ENCODE results near the gene YKT6. TPM values are rescaled to one million over a fixed set of nuclear protein-coding genes. Genes with fewer than 3 reads are reported as not detected.

Gene YKT6
- total and polyA plus RNA-seq, 2 donors (not counting 1 experiment from before 2014, with no cell fraction given): 36.5 to 62.3 TPM

GRCh38 chr7:44249639-44250234, 49.0 kb downstream of the YKT6 start:
- Mint-ChIP-seq H3K4me1 (no peaks in the 10 kb centered on the region), H3K27ac (no peak overlapping the region), H3K27me3 (no peaks in the 10 kb centered on the region), H3K4me3 (no peak overlapping the region), H3K9me3 (ENCODE audit: insufficient read depth) (no peaks in the 10 kb centered on the region)
- H4K20me1 ChIP-seq (ENCODE audit: control insufficient read depth, insufficient read depth, low read length, poor library complexity, severe bottlenecking): no peaks in the 10 kb centered on the region
- ChIA-PET POLR2A (no interaction called here), CTCF (no interaction called here)
- H3K4me2 ChIP-seq (replicated peaks; ENCODE audit: low read depth, low read length, poor library complexity, severe bottlenecking): no peak overlapping the region
- no peaks in the 10 kb centered on the region for H3K79me2 ChIP-seq (ENCODE audit: control insufficient read depth, insufficient read depth, low read length)
- no peak overlapping the region for H3K9ac ChIP-seq (ENCODE audit: low read length)
- H3K4me1 ChIP-seq (ENCODE audit: control insufficient read depth in 2 of 2, insufficient read depth in 2 of 2, low read length in 2 of 2): no peaks in the 10 kb centered on the region
- intact Hi-C loops (cut with micrococcal nuclease): no loop called here
- H3K27ac ChIP-seq (ENCODE audit: low read length in 2 of 2): no peak overlapping the region
- no peak for TF ChIP-seq EZH2 (IDR thresholded peaks at IDR 0.05; ENCODE audit: borderline replicate concordance, insufficient read depth, low read depth, low read length, poor library complexity, severe bottlenecking)
- TF ChIP-seq CTCF (IDR thresholded peaks at IDR 0.05): no peak
- DNase-seq: no peak
- H3K4me3 ChIP-seq (ENCODE audit: control extremely low read depth in 1 of 5, extremely low read depth in 1 of 5, insufficient read depth in 1 of 5, low read depth in 2 of 5, low read length in 4 of 5): no peak overlapping the region
- WGBS (ENCODE audit: insufficient coverage): 92% methylated on average over 15 of the region's 15 CpGs
- no peaks in the 10 kb centered on the region for H3K36me3 ChIP-seq (replicated peaks in 1 of 2; ENCODE audit: control extremely low read depth in 1 of 2, control insufficient read depth in 1 of 2, extremely low read depth in 1 of 2, insufficient read depth in 2 of 2, low read length in 1 of 2)
- H2AFZ ChIP-seq (ENCODE audit: insufficient read depth, low read depth, low read length, poor library complexity, severe bottlenecking): no peak overlapping the region
- no peak for ATAC-seq (ENCODE audit: low read depth)
- H3K9me3 ChIP-seq (ENCODE audit: control extremely low read depth in 1 of 3, control insufficient read depth in 2 of 3, insufficient read depth in 1 of 3, low read length in 2 of 3): peaks cover 0 to 5% (median 0%) of the 10 kb centered on the region in 3 donors
- no peaks in the 10 kb centered on the region for H3K27me3 ChIP-seq (replicated peaks in 1 of 4; ENCODE audit: control extremely low read depth in 1 of 4, control insufficient read depth in 3 of 4, insufficient read depth in 4 of 4, low read length in 3 of 4)

GRCh38 chr7:44251269-44251668, 50.5 kb downstream of the YKT6 start:
- Histone ChIP-seq H2AFZ (ENCODE audit: insufficient read depth, low read depth, low read length, poor library complexity, severe bottlenecking) (no peak overlapping the region), H3K79me2 (ENCODE audit: control insufficient read depth, insufficient read depth, low read length) (no peaks in the 10 kb centered on the region), H3K4me2 (replicated peaks; ENCODE audit: low read depth, low read length, poor library complexity, severe bottlenecking) (no peak overlapping the region), H3K4me1 (ENCODE audit: control insufficient read depth in 2 of 2, insufficient read depth in 2 of 2, low read length in 2 of 2) (no peaks in the 10 kb centered on the region), H3K4me3 (ENCODE audit: control extremely low read depth in 1 of 5, extremely low read depth in 1 of 5, insufficient read depth in 1 of 5, low read depth in 2 of 5, low read length in 4 of 5) (no peak overlapping the region), H3K27ac (ENCODE audit: low read length in 2 of 2) (no peak overlapping the region), H3K9me3 (ENCODE audit: control extremely low read depth in 1 of 3, control insufficient read depth in 2 of 3, insufficient read depth in 1 of 3, low read length in 2 of 3) (peaks cover 0 to 5% (median 0%) of the 10 kb centered on the region in 3 donors), H3K36me3 (replicated peaks in 1 of 2; ENCODE audit: control extremely low read depth in 1 of 2, control insufficient read depth in 1 of 2, extremely low read depth in 1 of 2, insufficient read depth in 2 of 2, low read length in 1 of 2) (no peaks in the 10 kb centered on the region), H4K20me1 (ENCODE audit: control insufficient read depth, insufficient read depth, low read length, poor library complexity, severe bottlenecking) (no peaks in the 10 kb centered on the region), H3K27me3 (replicated peaks in 1 of 4; ENCODE audit: control extremely low read depth in 1 of 4, control insufficient read depth in 3 of 4, insufficient read depth in 4 of 4, low read length in 3 of 4) (no peaks in the 10 kb centered on the region), H3K9ac (ENCODE audit: low read length) (no peak overlapping the region)
- WGBS (ENCODE audit: insufficient coverage): 95% methylated on average over 10 of the region's 10 CpGs
- ChIA-PET POLR2A (no interaction called here), CTCF (no interaction called here)
- TF ChIP-seq EZH2 (IDR thresholded peaks at IDR 0.05; ENCODE audit: borderline replicate concordance, insufficient read depth, low read depth, low read length, poor library complexity, severe bottlenecking) (no peak), CTCF (IDR thresholded peaks at IDR 0.05) (no peak)
- no peaks in the 10 kb centered on the region for H3K4me1 Mint-ChIP-seq
- H3K4me3 Mint-ChIP-seq: no peak overlapping the region
- H3K9me3 Mint-ChIP-seq (ENCODE audit: insufficient read depth): no peaks in the 10 kb centered on the region
- DNase-seq: no peak
- no peaks in the 10 kb centered on the region for H3K27me3 Mint-ChIP-seq
- ATAC-seq (ENCODE audit: low read depth): no peak
- intact Hi-C loops (cut with micrococcal nuclease): no loop called here
- H3K27ac Mint-ChIP-seq: no peak overlapping the region

Measured in B cell (primary cell).